Fibroblast of lung (primary cell): Measurements from ENCODE around the gene RAI1. TPM values are rescaled to one million over a fixed set of nuclear protein-coding genes. Genes with fewer than 3 reads are reported as not detected.

Source experiments
- DNase-seq, 2 donors: peaks; one replicate each; pipeline versions ENCODE4 v3.0.0 to v3.0.0-alpha.2; 2010; ENCODE audit warnings: low read depth in 2 of 2
- H2AFZ ChIP-seq: 2 replicates; pipeline ENCODE4 v1.5.1; 2012; ENCODE audit warnings: low read length, control low read depth, inconsistent platforms
- H3K27ac ChIP-seq: 2 replicates; pipeline ENCODE4 v1.5.1; 2011; ENCODE audit warnings: low read length, control low read depth; ENCODE audit not compliant: insufficient read depth
- H3K27me3 ChIP-seq: 2 replicates; pipeline ENCODE4 v1.5.1; 2011; ENCODE audit warnings: mild to moderate bottlenecking, low read length; ENCODE audit not compliant: control insufficient read depth, insufficient read depth
- H3K36me3 ChIP-seq: 2 replicates; pipeline ENCODE4 v1.5.1; 2011; ENCODE audit warnings: low read length; ENCODE audit not compliant: control insufficient read depth, insufficient read depth
- H3K4me1 ChIP-seq: 2 replicates; pipeline ENCODE4 v1.5.1; 2011; ENCODE audit warnings: low read length; ENCODE audit not compliant: control insufficient read depth, insufficient read depth; ENCODE audit errors: extremely low read depth
- H3K4me2 ChIP-seq: 2 replicates; pipeline ENCODE4 v1.5.1; 2011; ENCODE audit warnings: low read length, control low read depth; ENCODE audit not compliant: insufficient read depth; ENCODE audit errors: extremely low read depth
- H3K4me3 ChIP-seq, 4 experiments: fragments of 200-600 bp in 1 of 4; sonication (generic) in 1 of 4; replicated peaks in 1 of 4; 2 replicates each; pipeline ENCODE4 v1.5.1; 2011 to 2016; ENCODE audit warnings: low read length in 4 of 4, low read depth in 3 of 4, mild to moderate bottlenecking in 3 of 4, control low read depth in 2 of 4, inconsistent platforms in 1 of 4, mixed read lengths in 1 of 4; ENCODE audit not compliant: insufficient read depth in 1 of 4; ENCODE audit errors: control extremely low read depth in 1 of 4
- H3K79me2 ChIP-seq: 2 replicates; pipeline ENCODE4 v1.5.1; 2012; ENCODE audit warnings: mild to moderate bottlenecking, low read length, inconsistent platforms; ENCODE audit not compliant: control insufficient read depth, insufficient read depth
- H3K9ac ChIP-seq: 2 replicates; pipeline ENCODE4 v1.5.1; 2011; ENCODE audit warnings: mild to moderate bottlenecking, low read length, control low read depth; ENCODE audit not compliant: insufficient read depth
- H3K9me3 ChIP-seq: 2 replicates; pipeline ENCODE4 v1.5.1; 2012; ENCODE audit warnings: low read depth, low read length; ENCODE audit not compliant: control insufficient read depth, insufficient read depth
- H4K20me1 ChIP-seq: 2 replicates; pipeline ENCODE4 v1.5.1; 2011; ENCODE audit warnings: low read length; ENCODE audit not compliant: control insufficient read depth, insufficient read depth; ENCODE audit errors: extremely low read depth
- CTCF ChIP-seq, 2 donors: IDR thresholded peaks in 1 of 2; conservative IDR thresholded peaks in 1 of 2; 1 replicate in 1 of 2; 2 replicates in 1 of 2; pipeline ENCODE4 v1.5.1; 2011 to 2012; ENCODE audit warnings: low read length in 2 of 2, control low read depth in 1 of 2, inconsistent platforms in 1 of 2, low read depth in 1 of 2, mild to moderate bottlenecking in 1 of 2
- EZH2 ChIP-seq: IDR thresholded peaks from 2 replicates; pipeline ENCODE4 v1.5.1; 2012; ENCODE audit warnings: low read length, control low read depth, mild to moderate bottlenecking; ENCODE audit errors: missing control alignments
- polyA plus RNA-seq, 2 donors: library from polyadenylated mRNA; depleted of rRNA in 1 of 2; stranded (reverse) in 1 of 2; unstranded in 1 of 2; fragments of >200 nt; gene quantifications; 2 replicates each; pipeline ENCODE4 v1.2.1, GENCODE V29; 2011 to 2012; ENCODE audit warnings: missing spikeins in 1 of 2
- total RNA-seq: library from RNA; depleted of rRNA; stranded (reverse); fragments of >200 nt; gene quantifications from 2 replicates; pipeline ENCODE4 v1.2.1, GENCODE V29; 2014

The RAI1 gene
- total and polyA plus RNA-seq, 2 donors (not counting 1 experiment from before 2014, with no cell fraction given) = 2.1 to 6.6 TPM

DNA sequence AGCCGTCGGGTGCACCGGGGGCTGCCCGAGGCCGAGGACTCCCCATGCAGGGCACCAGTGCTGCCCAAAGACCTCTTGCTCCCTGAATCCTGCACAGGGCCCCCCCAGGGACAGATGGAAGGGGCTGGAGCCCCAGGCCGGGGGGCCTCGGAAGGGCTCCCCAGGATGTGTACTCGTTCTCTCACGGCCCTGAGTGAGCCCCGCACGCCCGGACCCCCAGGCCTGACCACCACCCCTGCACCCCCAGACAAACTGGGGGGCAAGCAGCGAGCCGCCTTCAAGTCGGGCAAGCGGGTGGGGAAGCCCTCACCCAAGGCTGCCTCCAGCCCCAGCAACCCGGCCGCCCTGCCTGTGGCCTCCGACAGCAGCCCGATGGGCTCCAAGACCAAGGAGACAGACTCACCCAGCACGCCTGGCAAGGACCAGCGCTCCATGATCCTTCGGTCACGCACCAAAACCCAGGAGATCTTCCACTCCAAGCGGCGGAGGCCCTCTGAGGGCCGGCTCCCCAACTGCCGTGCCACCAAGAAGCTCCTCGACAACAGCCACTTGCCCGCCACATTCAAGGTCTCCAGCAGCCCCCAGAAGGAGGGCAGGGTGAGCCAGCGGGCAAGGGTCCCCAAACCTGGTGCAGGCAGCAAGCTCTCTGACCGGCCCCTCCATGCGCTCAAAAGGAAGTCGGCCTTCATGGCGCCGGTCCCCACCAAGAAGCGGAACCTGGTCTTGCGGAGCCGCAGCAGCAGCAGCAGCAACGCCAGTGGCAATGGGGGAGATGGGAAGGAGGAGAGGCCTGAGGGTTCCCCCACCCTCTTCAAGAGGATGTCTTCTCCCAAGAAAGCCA, 114.9 kb downstream of the RAI1 start:
- no peak for TF ChIP-seq EZH2
- no peak for TF ChIP-seq CTCF (conservative IDR thresholded peaks at IDR 0.05 in 1 of 2, IDR thresholded peaks at IDR 0.05 in 1 of 2; ENCODE audit: low read depth in 1 of 2, low read length in 2 of 2)
- H3K79me2 ChIP-seq = no peaks in the 10 kb centered on the region
- H3K27me3 ChIP-seq = no peaks in the 10 kb centered on the region
- no peaks in the 10 kb centered on the region for H3K9me3 ChIP-seq
- H4K20me1 ChIP-seq = no peaks in the 10 kb centered on the region
- peaks cover 3% of the 10 kb centered on the region for H3K4me1 ChIP-seq
- peaks cover 18% of the 10 kb centered on the region for H3K36me3 ChIP-seq
- no peak overlapping the region for H3K9ac ChIP-seq
- no peak overlapping the region for H3K4me2 ChIP-seq
- no peak overlapping the region for H3K4me3 ChIP-seq
- no peak overlapping the region for H3K27ac ChIP-seq
- no peak overlapping the region for H2AFZ ChIP-seq
- DNase-seq = no peak

GRCh38 chr17:17796787-17797061, 115.5 kb downstream of the RAI1 start:
- DNase-seq = no peak
- TF ChIP-seq EZH2 (no peak), CTCF (conservative IDR thresholded peaks at IDR 0.05 in 1 of 2, IDR thresholded peaks at IDR 0.05 in 1 of 2; ENCODE audit: low read depth in 1 of 2, low read length in 2 of 2) (no peak)
- Histone ChIP-seq H3K9ac (no peak overlapping the region), H3K4me2 (no peak overlapping the region), H4K20me1 (no peaks in the 10 kb centered on the region), H3K27me3 (no peaks in the 10 kb centered on the region), H3K27ac (no peak overlapping the region), H3K79me2 (no peaks in the 10 kb centered on the region), H3K9me3 (no peaks in the 10 kb centered on the region), H3K36me3 (peaks cover 18% of the 10 kb centered on the region), H3K4me1 (peaks cover 3% of the 10 kb centered on the region), H2AFZ (no peak overlapping the region), H3K4me3 (no peak overlapping the region)

GRCh38 chr17:17797119-17797809, 116.0 kb downstream of the RAI1 start:
- Histone ChIP-seq H3K9me3 (no peaks in the 10 kb centered on the region), H3K79me2 (no peaks in the 10 kb centered on the region), H3K27ac (no peak overlapping the region), H2AFZ (no peak overlapping the region), H3K9ac (no peak overlapping the region), H3K36me3 (peaks cover 18% of the 10 kb centered on the region), H3K27me3 (no peaks in the 10 kb centered on the region), H3K4me2 (no peak overlapping the region), H3K4me3 (no peak overlapping the region), H4K20me1 (no peaks in the 10 kb centered on the region), H3K4me1 (no peaks in the 10 kb centered on the region)
- no peak for DNase-seq
- TF ChIP-seq EZH2 (no peak), CTCF (conservative IDR thresholded peaks at IDR 0.05 in 1 of 2, IDR thresholded peaks at IDR 0.05 in 1 of 2; ENCODE audit: low read depth in 1 of 2, low read length in 2 of 2) (no peak)
